Fibroblast of lung (primary cell): ENCODE measurements around the gene STIMATE.

Experiments used
- EZH2 ChIP-seq: IDR thresholded peaks from 2 replicates; pipeline ENCODE4 v1.5.1; 2012; ENCODE audit warnings: low read length, control low read depth, mild to moderate bottlenecking; ENCODE audit errors: missing control alignments
- TF ChIP-seq, protein P1 (sequence below), 2 donors: IDR thresholded peaks in 1 of 2; conservative IDR thresholded peaks in 1 of 2; 1 replicate in 1 of 2; 2 replicates in 1 of 2; pipeline ENCODE4 v1.5.1; 2011 to 2012; ENCODE audit warnings: low read length in 2 of 2, control low read depth in 1 of 2, inconsistent platforms in 1 of 2, low read depth in 1 of 2, mild to moderate bottlenecking in 1 of 2

- TF ChIP-seq, protein P1, sequence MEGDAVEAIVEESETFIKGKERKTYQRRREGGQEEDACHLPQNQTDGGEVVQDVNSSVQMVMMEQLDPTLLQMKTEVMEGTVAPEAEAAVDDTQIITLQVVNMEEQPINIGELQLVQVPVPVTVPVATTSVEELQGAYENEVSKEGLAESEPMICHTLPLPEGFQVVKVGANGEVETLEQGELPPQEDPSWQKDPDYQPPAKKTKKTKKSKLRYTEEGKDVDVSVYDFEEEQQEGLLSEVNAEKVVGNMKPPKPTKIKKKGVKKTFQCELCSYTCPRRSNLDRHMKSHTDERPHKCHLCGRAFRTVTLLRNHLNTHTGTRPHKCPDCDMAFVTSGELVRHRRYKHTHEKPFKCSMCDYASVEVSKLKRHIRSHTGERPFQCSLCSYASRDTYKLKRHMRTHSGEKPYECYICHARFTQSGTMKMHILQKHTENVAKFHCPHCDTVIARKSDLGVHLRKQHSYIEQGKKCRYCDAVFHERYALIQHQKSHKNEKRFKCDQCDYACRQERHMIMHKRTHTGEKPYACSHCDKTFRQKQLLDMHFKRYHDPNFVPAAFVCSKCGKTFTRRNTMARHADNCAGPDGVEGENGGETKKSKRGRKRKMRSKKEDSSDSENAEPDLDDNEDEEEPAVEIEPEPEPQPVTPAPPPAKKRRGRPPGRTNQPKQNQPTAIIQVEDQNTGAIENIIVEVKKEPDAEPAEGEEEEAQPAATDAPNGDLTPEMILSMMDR (conservative IDR thresholded peaks at IDR 0.05 in 1 of 2, IDR thresholded peaks at IDR 0.05 in 1 of 2; ENCODE audit: low read depth in 1 of 2, low read length in 2 of 2) = no peak
- TF ChIP-seq EZH2 = no peak
Observed at GRCh38 chr3:52831500-52832301, 65.6 kb downstream of the STIMATE start.
